Measurements from ENCODE around the gene GNAZ.

DNA sequence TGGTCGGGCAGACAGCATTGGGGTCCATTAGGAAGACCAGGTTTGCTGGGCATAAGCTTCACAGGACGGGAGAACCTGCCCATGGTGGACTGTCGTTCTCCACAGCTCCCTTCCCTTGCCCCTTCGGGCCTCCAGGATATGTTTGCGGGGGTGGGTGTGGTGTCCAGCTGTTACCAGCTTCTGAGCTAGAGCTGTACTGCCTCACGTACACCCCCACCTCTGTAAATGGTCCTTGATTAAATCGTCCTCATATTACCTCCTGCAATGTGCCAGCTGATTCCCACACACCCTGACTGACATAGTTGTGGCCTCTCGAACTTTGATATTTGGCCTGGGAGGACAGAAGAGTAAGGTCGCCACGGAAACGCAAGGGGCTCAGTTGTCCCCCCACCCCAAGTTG, 93.8 kb downstream of the GNAZ start:
- TF ChIP-seq, protein P1, sequence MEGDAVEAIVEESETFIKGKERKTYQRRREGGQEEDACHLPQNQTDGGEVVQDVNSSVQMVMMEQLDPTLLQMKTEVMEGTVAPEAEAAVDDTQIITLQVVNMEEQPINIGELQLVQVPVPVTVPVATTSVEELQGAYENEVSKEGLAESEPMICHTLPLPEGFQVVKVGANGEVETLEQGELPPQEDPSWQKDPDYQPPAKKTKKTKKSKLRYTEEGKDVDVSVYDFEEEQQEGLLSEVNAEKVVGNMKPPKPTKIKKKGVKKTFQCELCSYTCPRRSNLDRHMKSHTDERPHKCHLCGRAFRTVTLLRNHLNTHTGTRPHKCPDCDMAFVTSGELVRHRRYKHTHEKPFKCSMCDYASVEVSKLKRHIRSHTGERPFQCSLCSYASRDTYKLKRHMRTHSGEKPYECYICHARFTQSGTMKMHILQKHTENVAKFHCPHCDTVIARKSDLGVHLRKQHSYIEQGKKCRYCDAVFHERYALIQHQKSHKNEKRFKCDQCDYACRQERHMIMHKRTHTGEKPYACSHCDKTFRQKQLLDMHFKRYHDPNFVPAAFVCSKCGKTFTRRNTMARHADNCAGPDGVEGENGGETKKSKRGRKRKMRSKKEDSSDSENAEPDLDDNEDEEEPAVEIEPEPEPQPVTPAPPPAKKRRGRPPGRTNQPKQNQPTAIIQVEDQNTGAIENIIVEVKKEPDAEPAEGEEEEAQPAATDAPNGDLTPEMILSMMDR (IDR thresholded peaks at IDR 0.05; ENCODE audit: insufficient read depth, low read depth, low read length), result no peak
- TF ChIP-seq EZH2 (IDR thresholded peaks at IDR 0.05; ENCODE audit: insufficient read depth, low read length), result no peak

Data from astrocyte (in vitro differentiated cells and primary cell).